Stimulated activated CD4-positive, alpha-beta T cell treated with anti-CD3 and anti-CD28 coated beads, Interleukin-12 subunit alpha, Interleukin-12 subunit beta, amount 100 ng/mL, for 24 hours (primary cell): ENCODE data around the gene POU5F1.
"Not testable (repeated sequence)": the region's sequence is repeated elsewhere in the genome, so short reads cannot be mapped to it uniquely, and the experiment has no call there.

Experiments used
- DNase-seq, 2 experiments: peaks; one replicate each; pipeline ENCODE4 v3.0.0-alpha.2; 2020; ENCODE audit warnings: low read depth in 2 of 2

POU5F1 gene

GRCh38 chr6:31170600-31170881 lies at the start of gene POU5F1:
POU5F1 (minus strand) TSS chr6:31170682; CDS start chr6:31170620, 62 bp downstream.
- no peak for DNase-seq

DNA sequence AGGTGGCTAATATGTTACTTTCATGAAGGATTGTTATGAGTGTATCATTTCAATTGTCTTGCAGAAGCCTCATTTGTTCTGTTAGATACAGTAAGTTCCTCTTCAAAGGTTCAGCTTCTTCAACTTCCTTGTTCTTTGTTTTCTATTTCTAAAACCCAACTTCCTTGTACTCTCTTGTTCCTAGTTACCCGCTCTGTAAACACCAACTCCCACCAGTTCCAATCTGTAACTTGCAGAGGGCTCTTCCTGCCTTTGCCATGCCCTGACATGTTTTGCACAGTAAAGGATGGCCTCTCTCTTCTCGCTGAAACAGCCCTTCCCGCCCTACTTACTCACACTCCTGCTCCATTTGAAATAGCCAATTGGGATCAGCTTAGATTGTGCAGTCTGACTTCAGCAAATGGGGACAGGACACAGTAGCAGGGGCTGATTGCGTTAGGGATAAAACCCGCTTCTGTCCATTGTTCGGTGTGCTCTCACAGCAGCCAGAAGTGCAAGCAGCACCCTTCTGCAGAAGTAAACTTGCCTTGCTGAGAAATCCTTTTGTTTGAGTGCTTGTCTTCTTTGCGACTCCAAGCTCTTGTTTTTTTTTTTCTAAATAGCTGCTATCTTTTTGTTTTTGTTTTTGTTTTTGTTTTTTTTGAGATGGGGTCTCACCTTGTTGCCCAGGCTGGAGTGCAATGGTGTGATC lies 45.9 kb upstream of the POU5F1 start:
- DNase-seq: no peak

GRCh38 chr6:31215216-31215615 lies 44.7 kb upstream of the POU5F1 start:
- not testable (repeated sequence) for DNase-seq

DNA sequence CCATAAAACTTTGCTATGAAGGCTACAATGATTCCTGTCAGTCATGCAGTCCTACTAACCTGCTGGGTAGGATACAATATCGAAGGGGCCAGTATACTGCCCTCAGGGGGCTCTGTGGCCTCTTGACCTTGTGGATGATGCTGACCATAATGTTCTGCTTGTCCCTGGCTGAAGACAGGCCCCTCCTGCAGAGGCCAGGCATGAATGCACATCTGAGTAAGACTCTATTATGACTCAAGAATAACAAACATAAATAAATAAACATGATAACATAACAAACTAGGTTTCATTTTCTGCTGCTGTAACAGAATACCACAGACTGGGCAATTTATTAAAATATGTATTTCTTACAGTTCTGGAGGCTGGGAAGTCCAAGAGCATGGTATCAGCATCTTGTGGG lies 44.0 kb upstream of the POU5F1 start:
- no peak for DNase-seq

DNA sequence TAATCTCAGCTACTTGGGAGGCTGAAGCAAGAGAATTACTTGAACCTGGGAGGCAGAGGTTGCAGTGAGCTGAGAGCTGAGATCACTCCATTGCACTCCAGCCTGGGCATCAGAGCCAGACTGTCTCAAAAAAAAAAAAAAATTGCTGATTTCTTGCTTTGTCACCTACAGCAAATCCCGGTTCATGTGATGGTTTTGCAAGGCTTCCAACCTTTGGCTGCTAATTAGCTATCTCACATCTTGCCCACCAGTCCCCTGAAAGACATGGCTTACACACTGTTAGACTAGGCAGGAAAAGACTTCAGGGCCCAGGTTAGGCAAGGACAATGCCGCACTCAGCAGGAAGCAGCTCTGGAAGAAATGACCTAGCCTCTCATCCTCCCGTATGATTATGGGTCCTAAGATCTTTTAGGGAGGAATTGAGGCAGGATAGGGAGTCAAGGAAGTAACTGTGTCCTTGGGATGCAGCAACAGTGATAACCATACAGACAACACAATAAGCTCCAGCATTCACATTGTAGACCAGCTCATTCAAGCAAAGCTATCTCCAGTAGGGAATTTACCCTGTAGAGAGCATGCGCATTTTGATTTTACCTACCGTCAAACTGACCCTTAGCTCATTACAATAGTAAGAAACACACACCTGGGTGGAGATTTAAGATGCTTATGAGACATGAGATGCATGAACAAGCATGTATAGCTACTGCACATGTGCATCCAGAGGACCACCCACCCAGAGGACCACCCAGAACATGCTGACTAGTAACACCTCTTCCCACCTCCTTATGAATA lies 40.5 kb upstream of the POU5F1 start:
- no peak for DNase-seq

DNA sequence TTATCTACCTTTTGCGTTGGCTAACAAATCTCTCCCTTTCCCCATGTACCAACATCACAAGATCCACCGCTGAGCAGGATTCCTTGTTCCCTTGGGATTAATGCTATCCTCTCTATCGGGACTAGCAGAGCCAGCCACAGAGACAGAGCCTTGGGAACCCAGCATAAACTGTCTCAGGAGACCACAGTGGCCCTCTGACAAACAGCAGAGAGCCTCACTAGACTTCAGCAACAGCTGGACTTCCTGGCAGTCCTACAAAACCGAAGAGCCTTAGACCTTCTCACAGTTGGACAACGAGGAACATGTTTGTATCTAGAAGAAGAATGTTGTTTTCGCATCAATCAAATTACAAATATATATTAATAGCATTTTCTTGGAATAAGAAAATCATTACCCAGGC lies 39.6 kb upstream of the POU5F1 start:
- DNase-seq: no peak

DNA sequence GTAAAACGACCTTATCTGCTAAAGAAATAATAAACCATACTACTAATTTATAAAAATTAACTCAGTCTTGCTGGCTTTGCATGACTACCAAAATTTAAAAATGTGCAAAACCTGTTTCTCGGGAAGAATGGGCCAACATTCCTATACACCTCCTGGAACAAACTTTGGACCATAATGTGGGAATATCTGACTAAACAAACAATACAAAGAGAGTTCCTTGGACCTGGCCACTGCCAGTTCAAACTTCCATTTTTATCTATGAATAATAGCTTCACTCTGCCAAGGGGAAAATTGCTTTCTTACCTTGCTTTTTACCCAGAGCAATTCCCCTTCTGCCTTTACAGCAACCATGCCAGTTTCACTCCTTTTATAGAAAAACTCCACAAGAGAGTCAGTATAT lies 38.7 kb upstream of the POU5F1 start:
- DNase-seq: no peak

GRCh38 chr6:31208506-31208905 lies 38.0 kb upstream of the POU5F1 start:
- no peak for DNase-seq

- no peak for DNase-seq
These were observed 35.2 kb upstream of the POU5F1 start for GRCh38 chr6:31205638-31206037.

DNA sequence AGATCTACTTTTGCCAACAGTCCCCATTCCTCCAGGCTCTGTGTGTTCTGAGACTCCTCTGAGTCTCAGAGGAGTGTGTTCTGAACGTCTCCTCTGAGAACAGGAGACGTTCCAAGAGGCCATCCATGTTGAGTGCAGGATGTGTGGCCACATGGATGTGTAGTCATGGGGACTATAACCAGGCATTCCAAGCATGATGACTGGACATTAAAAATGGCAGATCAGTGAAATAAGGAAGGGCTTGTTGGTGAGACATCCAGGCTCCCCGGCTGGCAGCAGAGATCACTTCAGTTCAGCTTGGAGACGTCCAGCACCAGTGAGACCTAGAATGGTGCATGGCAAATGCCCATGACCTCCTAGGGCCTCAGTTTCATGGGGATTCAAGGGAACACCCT lies 34.3 kb upstream of the POU5F1 start:
- no peak for DNase-seq

DNA sequence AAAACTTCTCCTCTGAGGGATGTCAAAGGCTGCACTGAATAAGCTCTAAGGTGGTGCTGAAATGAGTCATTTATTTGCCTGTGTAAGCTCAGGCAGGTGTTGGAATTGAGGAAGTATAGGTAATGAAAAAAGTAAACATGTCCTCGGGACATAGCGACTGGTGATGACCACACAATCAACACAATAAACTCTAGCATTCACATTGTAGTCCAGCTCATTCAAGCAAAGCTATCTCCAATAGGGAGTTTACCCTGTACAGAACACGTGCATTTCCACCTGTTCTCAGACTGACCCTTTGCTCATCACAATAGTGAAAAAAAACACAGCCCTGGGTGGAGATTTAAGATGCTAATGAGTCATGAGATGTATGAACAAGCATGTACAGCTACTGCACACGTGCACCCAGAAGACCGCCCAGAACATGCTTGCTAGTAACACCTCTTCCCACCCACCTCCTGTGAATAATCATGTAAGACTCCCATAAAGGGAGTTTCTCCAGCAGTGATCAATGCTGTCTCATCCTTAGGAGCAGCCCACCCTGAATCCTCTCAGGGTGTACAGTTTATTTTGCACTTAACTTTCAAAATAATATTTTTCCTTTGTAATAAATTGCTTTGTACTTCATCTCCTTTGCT lies 33.0 kb upstream of the POU5F1 start:
- peak in 1 of 2 experiments; percentile 35 for DNase-seq

- no peak for DNase-seq
These were observed 32.0 kb upstream of the POU5F1 start for GRCh38 chr6:31202259-31203166.

- not testable (repeated sequence) for DNase-seq
These were observed 28.6 kb upstream of the POU5F1 start for GRCh38 chr6:31199105-31199452.

- DNase-seq: peak; percentile 85 to 90
These were observed 27.2 kb upstream of the POU5F1 start for GRCh38 chr6:31197559-31198305.

GRCh38 chr6:31196251-31197022 lies 26.0 kb upstream of the POU5F1 start:
- DNase-seq: not testable (repeated sequence)

- DNase-seq: not testable (repeated sequence)
These were observed 25.0 kb upstream of the POU5F1 start for GRCh38 chr6:31195308-31195979.

DNA sequence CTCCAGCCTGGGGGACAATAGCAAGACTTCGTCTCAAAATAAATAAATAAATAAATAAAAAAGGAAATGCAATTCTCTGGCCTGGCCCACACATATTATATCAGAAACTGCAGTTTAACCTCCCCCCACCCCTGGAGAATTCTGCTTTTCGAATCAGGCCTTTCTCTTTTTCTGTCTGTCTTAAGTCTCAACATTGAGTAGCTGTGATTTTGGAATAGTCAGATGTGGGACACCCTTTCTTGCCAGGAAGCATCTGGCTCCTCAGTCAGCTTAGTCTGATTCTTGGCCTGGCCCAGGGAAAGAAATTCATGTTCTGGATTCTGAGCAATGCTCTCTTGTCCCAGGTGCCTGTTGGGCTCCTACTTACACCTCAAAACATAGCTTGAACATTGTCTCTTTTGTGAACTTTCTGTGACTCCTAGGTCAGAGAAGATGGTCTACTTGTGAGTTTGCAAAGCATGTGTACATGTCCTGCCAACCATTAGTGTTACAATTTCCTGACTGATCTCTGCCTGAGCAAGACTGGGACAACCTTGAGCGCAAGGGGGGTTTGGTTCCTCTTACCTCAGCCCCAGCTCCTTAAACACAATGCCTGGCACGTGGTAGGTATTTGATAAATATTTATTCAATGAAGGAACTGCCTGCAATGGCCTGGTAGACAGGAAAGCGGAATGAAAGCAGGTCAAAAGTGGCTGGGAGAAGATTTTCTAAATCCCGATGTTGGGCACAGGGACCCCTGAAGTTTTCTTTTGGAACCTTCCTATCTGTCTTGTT lies 23.8 kb upstream of the POU5F1 start:
- DNase-seq: no peak

DNA sequence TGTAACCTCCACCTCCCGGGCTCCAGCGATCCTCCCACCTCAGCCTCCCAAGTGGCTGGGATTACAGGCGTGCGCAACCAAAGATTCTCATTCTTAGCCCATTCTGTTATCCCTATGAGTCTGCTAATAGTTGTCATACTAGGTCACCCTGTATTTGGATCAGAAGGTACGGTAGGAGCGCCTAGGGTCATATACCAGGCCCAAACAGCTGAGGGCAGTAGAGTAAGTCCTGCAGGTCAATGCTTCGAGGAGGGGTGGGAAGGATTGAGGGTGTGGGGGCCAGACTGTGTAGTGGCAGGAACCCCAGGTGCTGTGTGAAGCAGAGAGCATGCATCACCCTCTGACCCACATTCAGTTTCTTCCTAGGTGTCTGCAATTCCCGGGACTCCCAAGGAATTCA lies 22.7 kb upstream of the POU5F1 start:
- no peak for DNase-seq

DNA sequence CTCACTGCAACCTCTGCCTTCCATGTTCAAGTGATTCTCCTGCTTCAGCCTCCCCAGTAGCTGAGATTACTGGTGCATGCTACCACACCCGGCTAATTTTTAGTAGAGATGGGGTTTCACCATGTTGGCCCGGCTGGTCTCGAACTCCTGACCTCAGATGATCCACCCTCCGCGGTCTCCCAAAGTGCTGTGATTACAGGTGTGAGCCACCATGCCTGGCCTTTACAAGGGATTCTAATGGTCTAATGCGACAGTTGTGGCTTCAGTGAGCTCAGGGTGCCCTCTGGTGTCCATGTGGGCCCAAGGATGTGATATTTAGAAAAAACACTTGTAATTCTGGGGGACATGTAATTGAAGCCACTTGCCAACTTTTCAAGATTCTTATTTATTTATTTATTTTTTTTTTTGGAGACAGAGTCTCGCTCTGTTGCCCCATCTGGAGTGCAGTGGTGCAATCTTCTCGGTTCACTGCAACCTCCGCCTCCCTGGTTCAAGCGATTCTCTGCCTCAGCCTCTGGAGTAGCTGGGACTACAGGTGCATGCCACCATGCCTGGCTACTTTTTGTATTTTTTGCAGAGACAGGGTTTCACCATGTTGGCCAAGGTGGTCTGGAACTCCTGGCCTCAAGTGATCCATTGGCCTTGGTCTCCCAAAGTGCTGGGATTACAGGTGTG lies 22.1 kb upstream of the POU5F1 start:
- peak in 1 of 2 experiments; percentile 47 for DNase-seq
